A549 (cell line): ENCODE measurements around the gene SPTBN5. TPM values are rescaled to one million over a fixed set of nuclear protein-coding genes. Genes with fewer than 3 reads are reported as not detected.

ENCODE experiments used
- ATAC-seq, 2 experiments: fragments of 200-7000 bp in 1 of 2; fragments of >200 bp in 1 of 2; cut with Nextera tagmentation in 1 of 2; cut with Tn5 transposase in 1 of 2; 3 replicates each; pipeline versions ENCODE4 v1.8.0 to v1.9.1; 2018 to 2020; ENCODE audit warnings: mild to moderate bottlenecking in 1 of 2, moderate library complexity in 1 of 2
- CTCF ChIA-PET: fragments of 300-600 bp; sonication (Branson Sonifier 250); formaldehyde crosslinking; extraction: SDS; loops from one replicate; lab custom pipeline; 2021; ENCODE audit warnings: antibody characterized with exemption, inconsistent platforms; lab: Yijun Ruan, JAX
- POLR2A ChIA-PET: fragments of 350-600 bp; formaldehyde crosslinking; extraction: SDS; loops from one replicate; lab custom pipeline; 2021; ENCODE audit warnings: antibody characterized with exemption, inconsistent platforms; lab: Yijun Ruan, JAX
- DNase-seq, 2 experiments: peaks; one replicate each; pipeline versions ENCODE4 v3.0.0 to v3.0.0-alpha.2; 2011 to 2016; ENCODE audit warnings: low read depth in 1 of 2, low spot score in 1 of 2
- FAIRE-seq: peaks from 2 replicates; lab custom pipeline; 2011; peaks lifted over from hg19 to GRCh38; lab: Jason Lieb, UNC
- H3K27ac ChIP-seq, 2 experiments: fragments of >200 bp; sonication (Bioruptor Twin); formaldehyde crosslinking; 3 replicates each; pipeline ENCODE4 v1.5.1; 2016 to 2017
- H3K4me1 ChIP-seq: fragments of >200 bp; sonication (Bioruptor Twin); formaldehyde crosslinking; 3 replicates; pipeline ENCODE4 v1.6.1; 2016
- H3K4me2 ChIP-seq: fragments of >200 bp; sonication (Bioruptor Twin); formaldehyde crosslinking; 3 replicates; pipeline ENCODE4 v1.6.1; 2016
- H3K4me3 ChIP-seq: fragments of >200 bp; sonication (Bioruptor Twin); formaldehyde crosslinking; 3 replicates; pipeline ENCODE4 v1.5.1; 2016
- H3K9me3 ChIP-seq: fragments of >200 bp; sonication (Bioruptor Twin); formaldehyde crosslinking; 3 replicates; pipeline ENCODE4 v1.6.1; 2016
- BHLHE40 ChIP-seq: IDR thresholded peaks from 2 replicates; pipeline ENCODE4 v1.6.1; 2012; ENCODE audit warnings: low read depth, low read length, inconsistent platforms
- CBX2 ChIP-seq: fragments of 200-600 bp; sonication (generic); IDR thresholded peaks from 2 replicates; pipeline ENCODE4 v1.6.1; 2016; ENCODE audit warnings: low read depth, mild to moderate bottlenecking, borderline replicate concordance
- EHF ChIP-seq: fragments of 250-450 bp; sonication (Bioruptor Pico); IDR thresholded peaks from 2 replicates; pipeline ENCODE4 v1.5.0; 2020; ENCODE audit warnings: mild to moderate bottlenecking
- HDAC2 ChIP-seq: fragments of 200-600 bp; sonication (generic); IDR thresholded peaks from 2 replicates; pipeline ENCODE4 v1.6.1; 2016
- JUN ChIP-seq, 2 experiments: fragments of >200 bp; sonication (Bioruptor Twin); formaldehyde crosslinking; IDR thresholded peaks; 2 replicates in 1 of 2; 3 replicates in 1 of 2; pipeline ENCODE4 v1.6.1; 2016 to 2017
- JUNB ChIP-seq: fragments of >200 bp; sonication (Bioruptor Twin); formaldehyde crosslinking; IDR thresholded peaks from 2 replicates; pipeline ENCODE4 v1.6.1; 2016
- MAZ ChIP-seq: fragments of 150-350 bp; IDR thresholded peaks from 2 replicates; pipeline ENCODE4 v1.6.1; 2014; ENCODE audit warnings: antibody characterized with exemption, low read depth, low read length, borderline replicate concordance
- MYC ChIP-seq: IDR thresholded peaks from 2 replicates; pipeline ENCODE4 v1.6.1; 2012; ENCODE audit warnings: mild to moderate bottlenecking, inconsistent platforms, low read length, improper control_type of control experiment, borderline replicate concordance
- RAD21 ChIP-seq, 2 experiments: fragments of >200 bp in 1 of 2; sonication (Bioruptor Twin) in 1 of 2; formaldehyde crosslinking in 1 of 2; IDR thresholded peaks in 1 of 2; conservative IDR thresholded peaks in 1 of 2; 2 replicates in 1 of 2; 3 replicates in 1 of 2; pipeline ENCODE4 v1.6.1; 2012 to 2018; ENCODE audit warnings: inconsistent platforms in 1 of 2
- RARB ChIP-seq: fragments of 250-450 bp; sonication (Bioruptor Pico); IDR thresholded peaks from 2 replicates; pipeline ENCODE4 v1.8.0; 2021; ENCODE audit warnings: mild to moderate bottlenecking, moderate library complexity
- RFX5 ChIP-seq: fragments of 450-650 bp; IDR thresholded peaks from 2 replicates; pipeline ENCODE4 v1.7.1; 2014; ENCODE audit warnings: antibody characterized with exemption, mild to moderate bottlenecking, moderate library complexity
- ZC3H11A ChIP-seq: fragments of 450-650 bp; IDR thresholded peaks from 2 replicates; pipeline ENCODE4 v1.6.1; 2014; ENCODE audit warnings: antibody characterized with exemption, mild to moderate bottlenecking
- ZSCAN20 ChIP-seq: fragments of 250-450 bp; sonication (Bioruptor Pico); IDR thresholded peaks from 2 replicates; pipeline ENCODE4 v1.8.0; 2022; ENCODE audit warnings: mild to moderate bottlenecking, moderate library complexity
- WGBS: methylation state at CpG from one replicate; pipeline ENCODE4 v1.1.6; 2017; ENCODE audit errors: missing lambda C conversion rate; 5-methylcytosine and 5-hydroxymethylcytosine counted together
- polyA plus RNA-seq, 4 experiments: library from polyadenylated mRNA; depleted of rRNA in 3 of 4; stranded (reverse); fragments of >200 nt; fragmentation: RNase III in 1 of 4; extraction: RNeasy Plus Mini Kit Qiagen cat#74134 plus additional on column Dnase treatment in 1 of 4; gene quantifications; 2 replicates in 3 of 4; 3 replicates in 1 of 4; pipeline ENCODE4 v1.2.3, GENCODE V29; 2011 to 2017
- TF ChIP-seq, protein P1 (sequence below): IDR thresholded peaks from 2 replicates; pipeline ENCODE4 v1.6.1; 2012
- TF ChIP-seq, protein P2 (sequence below): fragments of 150-350 bp; IDR thresholded peaks from 2 replicates; pipeline ENCODE4 v1.6.1; 2014; ENCODE audit warnings: low read depth, mild to moderate bottlenecking, low read length
- TF ChIP-seq, protein P3 (sequence below): IDR thresholded peaks from 2 replicates; pipeline ENCODE4 v1.6.1; 2012

Gene SPTBN5
- polyA plus RNA-seq, 2 of the 4 experiments (the other 2 are of a cell fraction): 0.05 to 0.17 TPM

DNA sequence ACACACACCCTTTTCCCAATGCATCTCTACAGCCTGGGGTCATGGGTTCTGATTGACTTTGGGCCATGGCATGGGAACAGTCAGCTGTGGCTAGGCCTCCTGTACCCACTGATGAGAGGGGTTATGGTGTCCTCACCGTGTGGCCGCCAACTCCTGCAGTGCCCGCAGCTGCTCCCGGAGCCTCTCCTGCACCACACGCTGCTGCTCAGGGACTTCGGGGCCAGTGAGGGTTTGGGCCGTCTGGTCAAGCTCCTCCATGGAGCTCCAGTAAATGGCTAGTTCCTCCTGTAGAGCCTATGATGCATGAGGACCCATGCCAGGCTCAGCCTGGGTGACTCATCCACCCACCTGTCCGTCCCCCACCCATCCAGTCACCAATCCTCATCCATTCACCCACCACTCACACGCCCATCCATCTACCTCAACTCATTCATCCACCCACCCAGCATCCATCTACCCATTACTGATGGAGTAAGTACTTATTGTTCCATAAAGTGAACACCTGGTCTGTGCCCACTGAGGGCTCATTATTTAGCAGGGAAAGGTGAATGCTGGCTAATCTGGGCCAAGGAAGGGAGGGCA, 21.6 kb downstream of the SPTBN5 start:
- no peak for ATAC-seq
- H3K4me3 ChIP-seq: no peak overlapping the region
- TF ChIP-seq JUNB: no peak
- no peak for TF ChIP-seq ZC3H11A
- TF ChIP-seq RARB: no peak
- no peak for TF ChIP-seq RFX5
- TF ChIP-seq, protein P1, sequence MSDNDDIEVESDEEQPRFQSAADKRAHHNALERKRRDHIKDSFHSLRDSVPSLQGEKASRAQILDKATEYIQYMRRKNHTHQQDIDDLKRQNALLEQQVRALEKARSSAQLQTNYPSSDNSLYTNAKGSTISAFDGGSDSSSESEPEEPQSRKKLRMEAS: no peak
- TF ChIP-seq, all 56 proteins: peak for 0
- 54% methylated on average over 7 of the region's 9 CpGs for WGBS
- DNase-seq: no peak
- ChIA-PET POLR2A (no interaction called here), CTCF (interaction anchor here (0.6 to 2.7 kb wide), 2 partner anchors 32 to 989 kb away, joined by 4 to 7 read pairs; no protein-coding TSS in a partner anchor)
- Histone ChIP-seq H3K9me3 (no peaks in the 10 kb centered on the region), H3K4me1 (no peaks in the 10 kb centered on the region), H3K4me2 (no peak overlapping the region), H3K27ac (no peak overlapping the region)
- no peak for FAIRE-seq

DNA sequence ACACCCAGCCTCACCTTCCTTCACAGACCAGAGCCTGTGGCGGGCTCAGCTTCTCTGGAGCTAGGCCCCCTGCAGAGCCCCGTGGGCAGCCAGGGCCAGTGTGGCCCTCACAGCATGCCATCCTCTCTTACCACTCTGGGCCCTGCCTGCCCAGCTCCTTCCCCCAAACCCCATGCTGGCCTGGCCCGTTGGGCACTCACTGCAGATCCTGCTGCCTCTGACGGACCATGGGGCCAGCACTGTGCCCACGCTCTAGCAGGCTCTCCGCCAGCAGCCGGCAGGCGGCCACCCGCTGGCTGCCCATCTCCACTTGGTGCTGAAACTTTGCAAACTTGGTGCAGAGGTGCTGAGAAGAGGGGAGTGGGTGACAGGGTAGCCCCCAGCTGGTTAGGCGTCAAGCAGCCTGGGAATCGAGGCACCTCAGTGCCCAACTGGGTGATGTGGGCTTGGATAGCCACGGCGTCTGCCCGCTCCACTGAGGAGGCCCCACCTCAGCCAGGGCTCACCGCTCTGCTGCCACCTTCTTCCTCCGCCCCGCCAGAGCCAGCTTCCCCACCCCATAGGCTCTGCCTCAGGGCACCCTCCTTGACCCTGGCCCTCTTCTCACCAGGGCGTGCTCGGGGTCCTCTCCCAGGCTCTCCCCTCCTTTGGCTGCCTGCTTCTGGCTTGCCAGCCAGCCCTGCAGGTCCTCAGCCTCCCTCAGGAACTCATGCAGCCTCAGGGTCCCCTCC, 22.5 kb downstream of the SPTBN5 start:
- TF ChIP-seq HDAC2 (no peak), ZSCAN20 (CRISPR knock-in tag) (no peak), CBX2 (no peak), MAZ (no peak)
- TF ChIP-seq, protein P2, sequence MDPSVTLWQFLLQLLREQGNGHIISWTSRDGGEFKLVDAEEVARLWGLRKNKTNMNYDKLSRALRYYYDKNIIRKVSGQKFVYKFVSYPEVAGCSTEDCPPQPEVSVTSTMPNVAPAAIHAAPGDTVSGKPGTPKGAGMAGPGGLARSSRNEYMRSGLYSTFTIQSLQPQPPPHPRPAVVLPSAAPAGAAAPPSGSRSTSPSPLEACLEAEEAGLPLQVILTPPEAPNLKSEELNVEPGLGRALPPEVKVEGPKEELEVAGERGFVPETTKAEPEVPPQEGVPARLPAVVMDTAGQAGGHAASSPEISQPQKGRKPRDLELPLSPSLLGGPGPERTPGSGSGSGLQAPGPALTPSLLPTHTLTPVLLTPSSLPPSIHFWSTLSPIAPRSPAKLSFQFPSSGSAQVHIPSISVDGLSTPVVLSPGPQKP: no peak
- TF ChIP-seq, protein P3, sequence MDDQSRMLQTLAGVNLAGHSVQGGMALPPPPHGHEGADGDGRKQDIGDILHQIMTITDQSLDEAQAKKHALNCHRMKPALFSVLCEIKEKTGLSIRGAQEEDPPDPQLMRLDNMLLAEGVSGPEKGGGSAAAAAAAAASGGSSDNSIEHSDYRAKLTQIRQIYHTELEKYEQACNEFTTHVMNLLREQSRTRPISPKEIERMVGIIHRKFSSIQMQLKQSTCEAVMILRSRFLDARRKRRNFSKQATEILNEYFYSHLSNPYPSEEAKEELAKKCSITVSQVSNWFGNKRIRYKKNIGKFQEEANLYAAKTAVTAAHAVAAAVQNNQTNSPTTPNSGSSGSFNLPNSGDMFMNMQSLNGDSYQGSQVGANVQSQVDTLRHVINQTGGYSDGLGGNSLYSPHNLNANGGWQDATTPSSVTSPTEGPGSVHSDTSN: no peak
- no peaks in the 10 kb centered on the region for H3K4me1 ChIP-seq
- H3K4me2 ChIP-seq: no peak overlapping the region
- H3K4me3 ChIP-seq: no peak overlapping the region
- no peak overlapping the region for H3K27ac ChIP-seq
- CTCF ChIA-PET: interaction anchor here (0.8 to 1.1 kb wide), 3 partner anchors 13 to 49 kb away, joined by 3 to 4 read pairs (median 3); no protein-coding TSS in a partner anchor
- no peak for FAIRE-seq
- no peaks in the 10 kb centered on the region for H3K9me3 ChIP-seq
- POLR2A ChIA-PET: no interaction called here
- ATAC-seq: no peak
- 62% methylated on average over 9 of the region's 19 CpGs for WGBS
- DNase-seq: no peak

DNA sequence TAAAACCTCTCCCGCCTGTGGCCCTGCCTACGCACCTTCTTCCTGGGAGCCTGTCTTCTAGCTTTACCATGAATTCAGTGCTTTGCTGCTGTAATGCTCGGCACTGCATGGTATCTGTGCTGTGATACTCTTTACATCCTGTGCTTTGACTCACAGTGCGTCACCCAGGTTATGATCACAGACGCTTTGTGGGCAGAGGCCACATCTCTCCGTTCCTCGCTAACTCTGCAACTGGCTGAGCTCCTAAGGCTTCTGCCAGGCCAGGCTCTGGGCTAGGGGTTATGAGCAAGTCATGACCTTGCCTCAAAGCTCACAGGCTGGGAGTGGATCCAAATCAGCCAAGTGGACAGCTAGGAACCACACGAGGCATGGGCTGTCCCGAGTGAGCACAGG, 23.2 kb downstream of the SPTBN5 start:
- no peak; a peak in 1 of 6 replicates for ATAC-seq
- FAIRE-seq: no peak
- H3K9me3 ChIP-seq: no peaks in the 10 kb centered on the region
- 70% methylated on average over 9 of the region's 9 CpGs for WGBS
- H3K4me1 ChIP-seq: no peaks in the 10 kb centered on the region
- ChIA-PET POLR2A (no interaction called here), CTCF (interaction anchor here (0.8 to 1.1 kb wide), 3 partner anchors 12 to 50 kb away, joined by 3 to 4 read pairs (median 3); no protein-coding TSS in a partner anchor)
- TF ChIP-seq EHF (CRISPR knock-in tag) (no peak), JUN (IDR thresholded peaks at IDR 0.05) (no peak), MYC (no peak), RAD21 (conservative IDR thresholded peaks at IDR 0.05 in 1 of 2, IDR thresholded peaks at IDR 0.05 in 1 of 2) (no peak), BHLHE40 (no peak)
- no peak overlapping the region for H3K4me2 ChIP-seq
- H3K4me3 ChIP-seq: no peak overlapping the region
- DNase-seq: no peak
- H3K27ac ChIP-seq: no peak overlapping the region
